Right hindlimb (tissue), 1 donor: ENCODE measurements around the gene TRIM2.
"Not testable (repeated sequence)": the region's sequence is repeated elsewhere in the genome, so short reads cannot be mapped to it uniquely, and the experiment has no call there.

ENCODE experiments used
- DNase-seq: peaks from one replicate; pipeline ENCODE4 v3.0.0-alpha.2; 2018

The TRIM2 gene

DNA sequence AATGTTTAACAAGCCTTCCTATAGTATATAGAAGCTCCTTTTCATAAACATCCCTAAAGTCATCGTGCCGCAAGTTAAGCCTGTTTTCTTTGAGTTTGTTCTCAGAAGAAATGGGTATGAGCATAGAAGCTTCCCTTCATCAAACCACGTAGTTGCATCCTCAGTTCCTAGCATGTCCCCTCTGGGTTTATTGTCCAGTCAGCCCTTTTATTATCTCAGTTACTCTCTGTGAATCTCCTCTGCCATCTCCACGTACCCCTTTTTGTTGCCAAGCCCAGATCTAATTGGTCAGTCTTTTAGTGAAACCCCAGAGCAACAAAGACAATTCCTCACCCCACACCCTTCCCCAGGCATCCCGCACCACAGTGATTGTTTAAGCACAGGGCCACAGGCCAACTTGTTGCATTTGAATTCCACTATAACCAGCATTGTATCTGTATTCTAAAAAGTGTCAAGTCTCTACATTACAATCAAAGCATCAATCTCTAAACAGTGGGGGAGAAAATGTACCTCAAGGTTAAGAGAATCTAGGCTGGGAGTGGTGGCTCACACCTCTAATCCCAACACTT lies 12.4 kb upstream of the TRIM2 start:
- DNase-seq = no peak

DNA sequence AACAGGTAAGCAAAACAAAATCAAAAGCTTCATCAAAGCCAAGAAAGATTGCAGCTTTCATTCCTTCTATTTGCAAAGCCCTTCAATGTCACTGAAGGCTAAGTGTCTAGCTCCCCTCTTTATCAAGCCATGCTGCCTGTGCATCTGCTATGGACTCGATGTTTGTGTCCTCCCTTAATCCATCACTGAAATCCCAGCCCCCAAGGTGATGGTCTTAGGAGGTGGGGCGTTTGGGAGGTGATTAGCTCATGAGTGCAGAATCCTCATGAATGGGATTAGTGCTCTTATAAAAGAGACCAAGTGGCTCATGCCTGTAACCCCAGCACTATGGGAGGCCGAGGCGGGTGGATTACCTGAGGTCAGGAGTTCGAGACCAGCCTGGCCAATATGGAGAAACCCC lies 6.9 kb upstream of the TRIM2 start:
- no peak for DNase-seq

DNA sequence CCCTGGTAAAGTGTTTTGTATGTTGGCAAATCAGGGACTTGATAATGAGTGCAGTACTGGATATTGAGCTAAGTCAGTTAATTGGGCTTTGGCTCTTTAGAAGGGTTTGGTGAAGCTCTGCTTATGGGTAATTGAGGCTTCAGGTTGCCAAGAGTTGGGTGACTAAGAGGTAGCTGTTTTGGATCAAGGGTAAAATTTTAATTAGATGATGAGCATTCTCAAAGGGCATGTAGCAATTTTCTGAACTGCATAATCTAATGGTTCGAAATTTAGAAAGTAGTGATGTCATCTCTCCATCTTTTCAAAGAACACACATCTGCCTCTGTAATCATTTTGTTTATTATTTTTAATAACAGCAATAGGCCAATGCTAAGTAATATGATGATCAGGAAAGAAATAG lies 5.5 kb upstream of the TRIM2 start:
- DNase-seq = no peak

DNA sequence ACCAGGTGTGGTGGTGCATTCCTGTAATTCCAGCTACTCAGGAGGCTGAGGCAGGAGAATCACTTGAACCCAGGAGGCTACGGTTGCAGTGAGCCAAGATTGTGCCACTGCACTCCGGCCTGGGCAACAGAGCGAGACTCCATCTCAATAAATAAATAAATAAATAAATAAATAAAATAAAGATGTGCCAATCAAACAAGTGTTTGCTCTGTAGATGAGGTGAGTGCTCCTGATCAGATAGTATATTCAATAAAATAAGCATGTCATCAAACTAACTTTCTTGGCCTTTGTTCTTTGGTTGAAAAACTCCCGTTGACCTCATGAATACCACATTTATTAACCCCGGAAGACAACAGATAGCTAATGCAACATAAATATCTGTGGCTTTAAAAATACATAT lies 497 bp upstream of the TRIM2 start:
- DNase-seq = not testable (repeated sequence)

DNA sequence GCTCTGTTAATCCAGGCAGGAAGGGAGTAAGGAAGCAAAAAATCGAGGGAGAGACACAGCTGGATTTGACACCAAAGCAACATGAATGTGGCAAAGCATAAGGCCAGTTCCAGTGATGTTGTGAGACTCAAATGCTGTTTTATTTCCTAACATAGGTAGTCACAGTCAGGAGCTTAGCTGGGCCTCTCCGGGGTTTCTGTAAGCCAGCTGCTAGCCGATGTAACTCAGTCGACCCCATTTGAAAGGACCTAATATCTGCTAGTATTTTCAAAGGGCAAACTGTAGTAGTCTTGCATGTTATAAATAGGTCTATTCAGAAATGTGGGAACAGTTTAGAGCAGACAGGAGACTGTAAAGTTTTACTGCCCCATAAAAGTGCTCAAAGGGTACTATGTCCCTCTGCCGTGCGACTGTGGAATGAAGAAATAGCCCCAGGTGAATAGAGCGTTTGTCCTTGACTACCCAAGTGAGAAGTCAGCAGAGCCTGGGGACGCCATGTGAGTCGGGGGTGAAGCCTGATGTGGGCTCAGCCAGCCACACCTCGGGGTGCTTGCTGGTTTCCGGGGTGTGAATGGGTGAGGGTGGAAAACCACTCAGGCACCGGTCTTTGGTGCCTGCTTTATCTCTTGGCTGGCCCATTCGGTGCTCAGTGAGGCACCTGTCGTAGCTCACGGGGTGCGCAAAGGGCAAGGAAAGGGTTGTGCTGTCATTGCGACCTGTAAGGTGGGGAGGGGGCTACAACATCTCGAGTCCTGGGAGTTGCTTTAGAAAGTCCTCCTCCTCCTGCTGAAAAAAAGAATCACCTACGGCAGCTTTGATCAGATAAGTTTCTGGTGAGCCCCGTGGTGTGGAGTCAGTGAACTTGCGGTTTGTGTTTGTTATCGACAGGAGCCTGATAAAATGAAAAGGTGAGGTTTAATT lies 745 bp downstream of the TRIM2 start:
- DNase-seq = no peak

DNA sequence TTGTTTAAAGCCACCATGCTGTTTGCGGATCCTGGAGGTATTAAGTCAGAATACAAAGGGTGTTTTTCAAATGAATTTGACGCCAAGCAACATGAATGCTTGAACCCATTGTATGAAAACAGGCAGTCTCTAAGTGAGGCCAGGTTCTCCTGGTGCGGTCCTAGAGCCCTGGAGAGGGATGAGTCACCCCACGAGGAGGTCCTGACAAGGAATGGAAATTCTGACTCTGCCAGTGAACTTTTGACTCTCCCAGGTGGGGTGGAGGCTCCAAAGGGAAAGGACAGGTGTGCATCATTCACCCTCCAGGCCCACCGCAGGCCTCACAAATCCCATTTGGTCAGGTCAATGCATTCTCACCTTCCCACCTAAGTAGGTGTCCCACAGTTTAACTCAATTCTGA lies 1.5 kb downstream of the TRIM2 start:
- no peak for DNase-seq

DNA sequence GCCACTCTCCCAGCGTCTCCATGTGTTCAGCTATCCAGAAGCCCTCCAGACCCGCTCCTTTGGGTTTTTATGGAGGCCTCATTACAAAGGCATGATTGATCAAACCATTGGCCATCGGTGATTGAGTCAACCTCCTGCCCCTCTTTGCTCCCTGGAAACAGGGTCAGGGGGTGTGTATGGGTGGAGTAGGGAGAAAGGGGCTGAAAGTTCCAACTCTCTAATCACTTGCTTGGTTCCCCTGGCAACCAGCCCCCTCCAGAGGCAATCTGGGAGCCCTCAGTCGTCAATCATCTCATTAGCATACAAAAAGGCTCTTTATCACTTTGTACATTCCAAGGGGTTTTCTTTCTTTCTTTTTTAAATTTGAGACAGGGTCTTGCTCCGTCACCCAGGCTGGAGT lies 2.3 kb downstream of the TRIM2 start:
- no peak for DNase-seq

DNA sequence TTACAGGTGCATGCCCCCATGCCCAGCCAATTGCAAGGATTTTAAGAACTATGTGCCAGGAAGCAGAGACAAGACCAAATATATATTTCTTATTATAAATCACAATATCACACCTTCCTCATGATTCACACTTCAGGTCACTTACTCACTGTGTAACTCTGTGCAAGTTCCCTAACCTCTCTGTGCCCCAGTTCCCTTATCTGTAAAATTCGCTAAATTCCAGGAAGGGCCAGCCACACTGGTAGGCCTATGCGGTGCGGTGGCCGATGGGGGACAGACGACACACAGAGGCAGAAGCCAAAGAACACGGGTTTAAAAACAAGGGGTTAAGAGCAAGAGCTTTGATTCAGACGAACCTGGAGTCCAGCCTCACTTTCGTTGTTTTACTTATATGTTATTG lies 2.8 kb downstream of the TRIM2 start:
- no peak for DNase-seq

DNA sequence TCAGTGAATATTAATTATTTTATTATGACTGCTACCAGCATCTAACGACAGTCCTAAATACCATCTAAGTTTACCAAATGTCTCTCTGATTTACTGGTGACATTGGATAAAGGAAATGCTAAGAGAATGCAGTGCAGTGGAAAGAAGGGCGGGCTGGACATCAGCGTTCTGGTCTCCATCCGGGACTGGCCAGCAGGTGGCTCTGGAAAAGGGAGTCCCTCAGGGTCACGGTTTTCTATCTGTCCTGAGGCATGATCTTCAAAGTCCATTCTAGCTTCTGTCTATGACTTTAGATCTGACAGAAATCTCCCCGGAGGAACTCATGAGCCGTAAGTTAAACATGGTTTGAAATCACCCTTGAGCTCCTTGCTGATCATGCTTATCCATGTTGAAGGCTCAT lies 3.3 kb downstream of the TRIM2 start:
- DNase-seq = no peak

DNA sequence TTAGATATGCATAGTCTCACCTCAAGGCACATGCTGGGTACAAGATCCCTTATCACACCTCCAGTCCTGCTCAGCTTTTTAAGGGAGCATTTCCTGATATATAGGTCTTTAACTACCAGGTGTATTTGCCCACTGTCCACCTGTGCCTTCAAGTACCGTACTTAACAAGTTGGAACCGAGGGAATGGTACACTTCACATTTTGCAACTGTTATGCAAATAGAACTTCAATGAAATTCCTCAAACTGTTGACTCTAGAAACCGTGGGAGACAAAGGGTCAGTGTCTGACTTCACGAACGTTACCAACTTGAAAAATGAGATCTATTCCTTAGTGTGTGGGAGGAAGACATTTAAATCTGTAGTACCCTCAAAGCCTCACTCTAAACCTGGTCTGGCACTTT lies 5.2 kb downstream of the TRIM2 start:
- no peak for DNase-seq

DNA sequence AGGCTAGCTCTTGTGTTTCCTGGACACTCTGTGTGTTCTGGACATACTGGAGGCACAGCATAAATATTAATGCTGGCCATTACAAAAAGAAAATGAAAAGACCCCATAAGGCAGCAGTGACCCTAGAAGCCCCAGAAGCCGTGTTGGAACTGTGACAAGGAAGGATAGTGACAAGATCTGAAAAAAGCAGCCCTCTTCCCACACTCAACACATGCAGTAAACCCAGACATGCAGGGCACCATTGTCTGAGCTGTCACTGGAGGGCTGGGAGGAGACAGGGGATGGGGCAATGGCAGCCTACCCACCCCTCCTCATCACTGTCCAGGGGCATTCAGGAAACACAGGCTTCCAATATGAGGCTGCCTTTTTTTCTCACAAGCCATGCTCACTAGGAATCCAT lies 6.5 kb downstream of the TRIM2 start:
- DNase-seq = no peak

DNA sequence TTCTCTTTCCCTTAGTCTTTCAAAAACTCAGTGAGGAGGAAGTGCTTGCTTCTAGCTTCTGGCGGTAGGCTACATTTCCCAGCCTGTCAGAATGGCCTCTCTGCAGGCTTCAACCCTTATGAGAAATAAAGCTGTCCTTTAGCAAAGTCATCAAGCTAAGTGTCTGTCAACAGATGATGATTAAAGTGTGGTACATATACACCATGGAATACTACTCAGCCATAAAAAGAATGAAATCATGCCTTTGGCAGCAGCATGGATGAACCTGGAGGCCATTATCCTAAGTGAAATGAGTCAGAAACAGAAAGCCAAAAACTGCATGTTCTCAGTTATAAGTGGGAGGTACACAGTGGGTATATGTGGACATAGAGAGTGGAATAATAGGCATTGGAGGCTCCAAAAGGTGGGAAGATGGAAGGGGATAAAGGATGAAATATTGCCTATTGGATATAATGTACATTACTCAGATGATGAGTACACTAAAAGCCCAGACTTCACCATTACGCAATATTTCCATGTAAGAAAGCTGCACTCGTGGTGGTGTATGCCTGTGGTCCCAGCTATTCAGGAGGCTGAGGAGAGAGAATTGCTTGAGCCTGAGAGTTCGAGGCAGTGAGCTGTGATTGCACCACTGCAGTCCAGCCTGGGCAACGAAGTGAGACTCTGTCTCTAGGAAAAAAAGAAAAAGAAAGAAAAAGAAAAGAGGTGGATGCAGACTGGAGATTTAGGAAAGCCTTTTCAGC lies 7.9 kb downstream of the TRIM2 start:
- no peak for DNase-seq

DNA sequence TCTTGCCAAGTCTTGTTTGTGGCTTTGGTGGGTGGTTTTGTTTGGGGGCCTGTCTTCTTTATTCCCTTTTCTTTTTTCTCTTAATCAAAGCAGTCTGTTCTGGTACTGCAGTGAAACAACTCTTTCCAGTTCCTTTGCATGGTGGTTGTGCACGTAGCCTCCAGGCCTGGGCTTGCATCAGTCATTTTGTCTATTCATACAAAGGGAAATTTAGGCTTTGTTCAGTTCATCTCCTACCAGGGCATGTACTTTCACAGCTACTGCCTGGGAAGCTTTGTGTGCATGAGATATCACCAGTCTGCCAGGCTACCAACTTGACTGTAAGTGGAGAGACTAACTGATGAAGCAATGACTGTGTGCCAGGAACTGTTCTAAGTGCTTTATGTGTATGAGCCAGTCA lies 8.5 kb downstream of the TRIM2 start:
- no peak for DNase-seq

DNA sequence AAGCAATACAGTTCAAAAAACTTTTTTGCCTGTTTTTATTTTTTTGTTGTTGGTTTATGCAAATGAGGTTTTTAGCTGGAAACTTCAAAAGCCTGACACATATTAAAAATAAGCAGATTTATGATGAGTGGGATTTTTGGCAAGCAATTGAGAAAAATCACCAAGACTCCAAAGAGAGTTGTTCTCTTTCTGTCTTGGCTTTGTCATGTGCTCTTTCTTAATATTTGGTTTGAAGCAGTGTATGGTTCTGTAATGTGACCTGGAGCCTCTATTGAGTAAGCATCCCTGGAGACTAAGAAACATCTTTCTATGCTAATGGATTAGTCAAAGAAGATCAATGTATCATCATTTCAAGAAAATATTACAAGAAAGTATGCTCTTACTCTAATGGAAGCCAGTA lies 11.7 kb downstream of the TRIM2 start:
- DNase-seq = no peak

DNA sequence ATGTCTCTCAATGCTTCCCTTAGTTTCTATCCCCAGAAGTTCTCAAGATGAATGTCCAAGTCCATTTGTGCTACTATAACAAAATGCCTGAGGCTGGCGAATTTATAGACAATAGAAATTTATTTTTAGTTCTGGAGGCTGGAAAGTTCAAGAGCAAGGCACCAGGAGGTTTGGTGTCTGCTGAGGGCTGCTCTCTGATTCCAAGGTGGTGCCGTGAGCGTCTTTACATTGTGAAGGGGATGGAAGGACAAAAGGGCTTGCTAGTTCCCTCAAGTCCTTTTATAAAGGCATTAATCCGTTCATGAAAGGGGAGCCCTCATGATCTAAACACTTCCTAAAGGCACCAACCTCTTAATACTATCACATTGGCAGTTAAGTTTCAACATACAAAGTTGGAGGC lies 12.3 kb downstream of the TRIM2 start:
- no peak for DNase-seq

DNA sequence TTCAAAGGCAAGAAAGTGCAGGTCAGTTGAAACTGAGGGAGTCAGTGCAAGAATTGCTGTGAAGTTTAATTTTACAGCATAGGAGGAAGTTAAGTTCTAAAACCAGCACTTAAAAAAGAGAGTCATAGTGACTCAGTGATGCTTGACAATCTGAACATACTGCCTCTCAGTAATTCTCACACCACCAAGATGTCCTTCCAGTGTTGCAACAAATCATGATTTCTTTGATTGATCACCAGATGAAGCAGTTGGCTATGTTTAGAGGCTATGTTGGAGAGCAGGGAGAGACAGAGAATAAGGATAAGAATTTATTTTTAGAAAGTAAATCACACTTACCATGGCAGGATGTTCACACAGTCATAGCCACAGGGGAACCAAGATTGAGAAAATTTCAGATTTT lies 13.2 kb downstream of the TRIM2 start:
- no peak for DNase-seq

DNA sequence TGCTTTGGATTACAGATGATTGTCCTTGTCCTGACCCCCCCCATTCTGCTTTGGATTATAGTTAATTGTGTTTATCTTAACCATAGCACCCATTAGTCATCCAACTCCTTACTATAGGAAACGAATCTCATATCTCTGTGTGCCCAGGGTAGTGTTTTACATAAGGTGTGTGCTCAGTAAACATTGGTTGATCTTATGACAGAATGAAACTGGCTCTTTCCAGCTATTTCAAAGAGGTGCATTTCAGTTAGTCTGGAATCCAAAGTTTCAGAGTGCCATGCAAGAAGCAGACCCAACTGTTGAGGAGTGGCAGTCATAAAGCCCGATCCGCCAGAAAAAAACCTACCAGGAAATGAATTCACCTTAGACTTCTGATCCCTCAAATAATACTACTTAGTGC lies 14.7 kb downstream of the TRIM2 start:
- DNase-seq = no peak

DNA sequence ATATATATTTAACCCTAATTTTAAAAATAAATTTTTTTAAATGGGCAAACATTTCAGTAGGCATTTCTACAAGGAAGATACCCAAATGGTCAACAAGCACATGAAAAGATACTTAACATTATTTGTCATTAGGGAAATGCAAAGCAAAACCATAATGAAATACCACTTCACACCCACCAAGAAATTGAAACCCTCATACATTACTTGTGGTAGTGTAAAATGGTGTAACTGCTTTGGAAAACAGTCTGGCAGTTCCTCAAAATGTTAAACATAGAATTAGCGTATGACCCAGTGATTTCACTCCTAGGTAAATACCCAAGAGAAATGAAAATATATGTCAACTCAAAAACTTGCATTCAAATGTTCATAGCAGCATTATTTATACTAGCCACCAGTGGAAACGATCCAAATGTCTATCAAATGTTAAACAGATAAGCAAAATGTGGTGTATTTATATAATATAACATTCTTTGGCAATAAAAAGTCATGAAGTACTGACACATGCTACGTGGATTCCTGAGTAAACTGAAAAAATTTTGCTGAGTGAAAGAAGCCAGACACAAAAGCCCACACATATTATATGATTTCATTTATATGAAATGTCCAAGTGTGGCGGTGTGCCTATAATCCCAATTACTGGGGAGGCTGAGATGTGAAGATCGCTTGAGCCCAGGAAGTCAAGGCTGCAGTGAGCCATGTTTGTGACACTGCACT lies 16.6 kb downstream of the TRIM2 start:
- DNase-seq = peak; percentile 36

DNA sequence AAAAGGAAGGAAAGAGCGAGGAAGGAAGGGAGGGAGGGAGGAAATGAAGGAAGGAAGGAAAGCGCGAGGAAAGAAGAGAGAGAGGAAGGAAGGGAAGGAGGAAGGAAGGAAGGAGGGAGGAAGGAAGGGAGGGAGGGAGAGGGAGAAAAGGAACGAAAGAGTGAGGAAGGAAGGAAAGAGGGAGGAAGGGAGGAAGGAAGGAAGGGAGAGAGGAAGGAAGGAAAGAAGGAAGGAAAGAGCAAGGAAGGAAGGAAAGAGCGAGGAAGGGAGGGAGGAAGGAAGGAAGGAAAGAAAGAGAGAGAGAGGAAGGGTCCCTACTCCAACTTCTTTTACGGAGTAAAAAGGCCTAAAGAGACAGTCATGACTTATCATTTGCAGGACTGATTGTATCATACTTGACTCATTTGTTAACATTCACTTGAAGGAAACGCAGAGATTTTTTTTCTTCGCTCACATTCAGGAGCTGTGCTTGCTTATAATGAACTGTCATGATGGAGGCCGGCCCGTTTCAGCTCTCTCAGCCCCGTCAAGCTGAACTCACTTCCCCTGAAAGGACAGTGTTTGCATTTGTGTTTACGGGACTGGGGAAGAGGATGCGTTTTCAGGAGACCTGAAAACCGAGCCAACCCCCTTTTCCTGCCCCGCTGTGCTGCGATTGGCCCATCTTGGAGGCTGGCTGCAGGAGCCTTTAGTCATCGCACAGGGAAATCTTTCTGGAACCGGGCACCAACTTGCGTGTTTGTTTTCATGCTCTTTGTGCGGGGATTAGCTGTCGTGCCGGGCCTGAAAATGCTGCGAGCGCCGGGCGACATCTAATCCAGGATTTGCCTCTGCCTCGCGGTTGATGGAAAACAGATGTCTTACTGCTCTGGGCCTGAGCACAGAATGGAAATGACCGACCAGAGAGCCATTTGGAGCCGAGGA lies 17.8 kb downstream of the TRIM2 start:
- DNase-seq = peak; percentile 86

DNA sequence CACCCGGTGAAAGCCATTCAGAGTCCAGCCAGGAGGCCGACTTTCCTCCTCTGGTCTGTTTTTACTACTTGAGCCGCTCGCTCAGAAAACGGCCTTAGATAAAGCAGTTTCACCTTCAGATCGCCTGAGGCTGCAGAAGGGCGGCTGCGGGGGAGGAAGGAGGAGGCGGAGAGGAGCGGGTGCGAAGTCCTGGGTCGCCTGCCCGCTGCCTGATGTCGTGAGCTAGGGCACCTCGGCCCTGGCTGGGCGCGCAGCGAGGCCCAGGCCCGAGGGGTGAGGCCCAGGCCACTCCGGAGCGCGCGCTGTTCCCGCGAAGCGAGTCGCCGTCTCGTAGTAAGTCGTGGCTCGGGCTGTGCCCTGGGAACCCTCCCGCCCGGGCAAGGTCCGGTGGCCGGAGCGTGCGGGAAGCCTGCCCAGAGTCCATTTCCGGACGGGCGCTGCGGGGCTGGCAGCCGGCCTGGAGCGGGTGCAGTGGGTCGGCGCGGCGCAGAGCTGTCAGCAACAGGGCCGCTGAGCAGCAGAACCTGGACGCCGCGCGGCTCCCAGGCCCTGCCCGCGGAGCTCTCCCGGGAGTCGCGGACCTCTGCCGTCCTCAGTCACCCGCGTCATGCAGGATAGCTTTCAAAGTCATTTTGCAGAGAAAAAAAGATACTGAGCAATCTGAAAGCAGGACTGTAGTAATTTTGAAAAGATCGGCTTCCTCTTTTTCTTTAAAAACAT lies 18.6 kb downstream of the TRIM2 start:
- DNase-seq = peak; percentile 71

DNA sequence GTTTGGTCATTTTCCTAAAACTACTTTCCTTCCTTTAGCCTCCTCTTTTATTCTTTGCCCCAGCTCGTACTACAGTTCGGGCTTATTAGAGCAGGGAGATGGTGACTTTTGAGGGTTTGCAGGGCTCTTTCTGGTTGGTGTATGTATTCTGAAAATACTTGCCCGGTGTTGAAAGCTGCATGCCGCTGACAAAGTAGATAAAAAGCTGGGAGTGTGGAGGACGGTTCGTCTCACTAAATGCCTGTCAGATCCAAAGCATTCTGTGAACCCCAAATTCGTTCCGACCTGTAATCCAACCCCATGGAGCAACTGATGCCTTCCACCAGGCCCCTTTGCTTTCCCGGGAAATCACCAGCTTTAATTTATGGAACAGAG lies 19.2 kb downstream of the TRIM2 start:
- DNase-seq = no peak

DNA sequence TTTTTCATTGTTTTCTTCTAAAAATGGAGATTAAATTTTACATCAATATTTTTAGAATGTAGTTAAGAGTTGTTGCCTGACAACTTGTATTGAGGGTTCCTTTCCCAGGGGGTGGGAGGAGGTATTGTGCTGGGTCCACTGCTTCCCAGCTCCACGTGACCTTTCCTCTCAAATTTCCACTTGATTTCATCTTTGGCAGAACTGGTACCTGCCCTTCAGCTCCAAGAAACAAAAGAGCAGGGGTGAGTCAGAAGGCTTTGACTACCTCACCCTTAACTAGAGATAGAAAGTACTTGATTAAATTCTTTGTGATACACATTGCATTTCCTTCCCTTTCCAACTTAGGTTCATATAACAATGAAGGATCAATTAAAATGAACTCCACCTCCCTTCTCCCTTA lies 19.7 kb downstream of the TRIM2 start:
- DNase-seq = no peak
